GM12865 (cell line): Measurements from ENCODE around the gene DGCR8.

Source experiments
- DNase-seq: peaks from one replicate; pipeline ENCODE4 v3.0.0; 2010; ENCODE audit warnings: low read depth
- H3K4me3 ChIP-seq: 2 replicates; pipeline ENCODE4 v1.5.1; 2011; ENCODE audit warnings: mild to moderate bottlenecking, low read depth, low read length, control low read depth
- CTCF ChIP-seq: IDR thresholded peaks from 2 replicates; pipeline ENCODE4 v1.5.1; 2011; ENCODE audit warnings: low read length, control low read depth, low read depth, inconsistent platforms; ENCODE audit not compliant: insufficient read depth; ENCODE audit errors: missing control alignments

DGCR8 gene

DNA sequence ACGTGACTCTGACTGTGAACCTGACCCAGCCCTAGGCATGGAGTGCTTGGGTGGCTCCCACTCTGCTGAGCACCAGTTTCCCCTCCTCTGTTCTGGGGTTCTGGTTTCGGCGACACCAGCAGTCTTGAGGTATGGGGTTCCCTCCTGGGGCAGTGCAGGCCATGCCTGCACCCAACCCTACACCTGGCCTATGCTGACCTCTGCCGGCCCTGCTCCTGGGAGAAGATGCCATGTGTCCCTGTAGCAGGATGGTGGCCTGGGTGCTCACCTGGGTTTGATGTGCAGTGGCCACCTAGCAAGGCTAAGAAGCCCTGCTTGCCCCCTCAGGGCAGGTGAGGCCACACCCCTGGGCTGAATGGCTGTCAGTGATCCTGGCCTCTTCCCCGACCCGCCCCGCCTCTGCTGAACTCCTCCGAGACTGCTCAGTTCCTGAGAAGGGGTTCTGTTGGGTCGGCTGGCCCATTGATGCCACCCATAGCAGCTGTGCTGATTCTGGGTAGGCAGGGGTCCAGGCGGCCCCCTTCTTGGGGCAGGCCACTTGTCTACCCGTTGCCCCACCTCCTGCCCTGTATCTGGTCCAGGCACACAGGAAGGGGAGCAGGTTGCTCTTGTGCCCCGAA, 54.0 kb downstream of the DGCR8 start:
- H3K4me3 ChIP-seq: no peak overlapping the region
- TF ChIP-seq CTCF: no peak

DNA sequence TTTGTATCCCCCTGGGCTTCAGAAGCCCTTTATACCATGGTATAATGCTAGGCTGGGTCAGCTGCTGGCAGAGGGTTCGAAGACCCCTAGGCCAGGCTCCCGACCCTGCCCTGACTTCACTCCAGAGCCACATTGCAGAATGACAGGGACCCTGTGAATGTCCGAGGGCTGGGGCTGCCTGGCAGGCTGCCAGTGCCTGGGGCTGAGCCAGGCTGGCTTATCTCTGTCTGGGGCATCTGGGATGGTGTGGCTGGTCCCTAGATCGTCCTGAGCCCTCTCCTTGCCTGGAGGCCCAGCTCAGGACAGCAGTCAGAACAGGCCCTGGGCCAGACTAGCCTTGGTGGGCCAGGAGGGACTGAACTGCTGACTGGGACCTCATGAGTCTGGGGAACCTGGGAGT, 55.2 kb downstream of the DGCR8 start:
- no peak for DNase-seq
- TF ChIP-seq CTCF: no peak
- H3K4me3 ChIP-seq: no peak overlapping the region

More for the DNA sequence above, 54.0 kb downstream of the DGCR8 start:
- no peak for DNase-seq

DNA sequence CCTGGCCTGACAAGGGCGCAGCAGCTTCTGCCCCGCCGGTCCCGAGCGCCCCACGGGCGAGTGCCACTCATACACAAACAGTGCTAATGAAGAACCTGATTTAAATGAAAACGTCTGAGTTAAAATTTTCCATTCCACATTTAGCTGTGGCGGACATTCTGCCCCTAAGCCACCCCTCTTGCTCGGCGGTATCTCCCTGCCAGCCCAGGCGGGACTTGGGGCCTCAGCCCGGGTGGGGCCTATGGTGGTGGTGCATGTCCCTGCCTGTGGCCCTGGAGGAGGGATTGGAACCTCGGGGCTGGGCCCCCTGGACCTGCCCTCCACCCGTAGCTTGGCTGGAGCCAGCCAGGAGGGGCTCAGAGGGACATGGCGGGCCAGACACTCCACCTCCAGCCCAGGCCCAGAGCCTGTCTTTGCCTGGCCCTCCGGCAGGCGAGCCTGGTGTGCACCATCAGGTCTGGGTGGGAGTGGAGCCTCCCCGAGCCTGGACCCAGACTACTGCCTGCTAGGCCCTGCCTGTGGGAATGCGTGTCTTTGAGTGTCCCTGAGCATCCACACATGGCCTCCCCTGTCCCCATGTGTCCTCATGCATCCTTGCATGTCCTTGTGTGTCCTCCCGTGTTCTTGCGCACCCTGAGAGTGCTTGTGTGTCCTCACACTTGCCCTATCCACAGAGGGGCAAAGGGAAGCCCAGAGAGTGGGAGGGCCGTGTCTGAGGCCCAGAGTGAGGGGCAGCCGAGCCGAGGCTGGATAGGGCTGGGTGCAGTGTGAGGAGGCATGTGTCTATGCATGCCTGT, 56.0 kb downstream of the DGCR8 start:
- no peak for DNase-seq
- no peak overlapping the region for H3K4me3 ChIP-seq
- TF ChIP-seq CTCF: no peak

GRCh38 chr22:20136603-20136873, 56.5 kb downstream of the DGCR8 start:
- DNase-seq: no peak
- H3K4me3 ChIP-seq: no peak overlapping the region
- TF ChIP-seq CTCF: no peak

DNA sequence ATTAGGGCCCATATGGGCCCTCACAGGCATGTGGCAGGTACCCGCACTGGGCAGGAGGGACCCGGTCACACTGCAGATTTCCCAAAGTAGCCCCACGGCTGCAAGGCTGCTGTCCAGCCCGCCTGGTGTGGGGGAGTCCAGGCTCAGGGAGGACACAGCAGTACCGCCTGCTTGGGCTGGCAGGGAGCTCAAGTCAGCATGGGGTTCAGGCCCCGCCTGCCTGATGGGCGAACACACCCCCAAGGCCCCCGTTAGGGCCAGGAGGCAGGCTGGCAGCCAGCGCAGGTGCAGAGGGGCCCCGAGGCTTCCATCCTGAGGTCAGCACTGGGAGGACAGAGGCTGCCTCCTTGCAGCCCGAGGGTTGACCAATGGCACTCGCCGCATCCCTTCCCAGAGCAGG, 57.1 kb downstream of the DGCR8 start:
- TF ChIP-seq CTCF: no peak
- DNase-seq: no peak
- H3K4me3 ChIP-seq: no peak overlapping the region

- no peak for DNase-seq
Measured at GRCh38 chr22:20137671-20138416, 57.8 kb downstream of the DGCR8 start.

More at GRCh38 chr22:20137671-20138416, 57.8 kb downstream of the DGCR8 start:
- H3K4me3 ChIP-seq: no peak overlapping the region
- no peak for TF ChIP-seq CTCF
